PC-3 (cell line): Measurements from ENCODE around the gene TUFT1. TPM values are rescaled to one million over a fixed set of nuclear protein-coding genes. Genes with fewer than 3 reads are reported as not detected.

Experiments
- ATAC-seq: fragments of 200-7000 bp; cut with Tn5 transposase; 2 replicates; pipeline ENCODE4 v1.9.1; 2020; ENCODE audit warnings: mild to moderate bottlenecking, moderate library complexity
- BruUV-seq: library from RNA; stranded (reverse); fragments of 400-500 nt; replicated peaks from 2 replicates; lab custom pipeline; 2021; lab: Mats Ljungman, UMichigan
- CTCF ChIA-PET: fragments of 300-600 bp; sonication (Branson Sonifier 250); formaldehyde crosslinking; loops from one replicate; lab custom pipeline; 2022; ENCODE audit warnings: antibody characterized with exemption; lab: Charles Lee
- POLR2A ChIA-PET: fragments of 300-600 bp; sonication (Branson Sonifier 250); formaldehyde crosslinking; loops from one replicate; lab custom pipeline; 2022; ENCODE audit warnings: antibody characterized with exemption; ENCODE audit not compliant: unreplicated experiment; lab: Charles Lee
- DNase-seq: peaks from one replicate; pipeline ENCODE4 v3.0.0-alpha.2; 2015
- H2AFZ ChIP-seq: fragments of 300-600 bp; sonication (generic); 2 replicates; pipeline ENCODE4 v1.6.0; 2016; ENCODE audit warnings: antibody characterized with exemption, low read length
- H3F3A ChIP-seq: fragments of 300-600 bp; sonication (generic); one replicate; pipeline ENCODE4 v1.6.0; 2017; ENCODE audit warnings: antibody characterized with exemption, low read length, control low read depth, mild to moderate bottlenecking; ENCODE audit not compliant: unreplicated experiment
- H3K27ac ChIP-seq: fragments of 300-600 bp; sonication (generic); 2 replicates; pipeline ENCODE4 v1.5.1; 2016; ENCODE audit warnings: mild to moderate bottlenecking, low read length
- H3K27me3 ChIP-seq: fragments of 300-600 bp; sonication (generic); 2 replicates; pipeline ENCODE4 v1.6.1; 2016; ENCODE audit warnings: low read length, mixed read lengths
- H3K36me3 ChIP-seq: fragments of 300-600 bp; sonication (generic); 2 replicates; pipeline ENCODE4 v1.6.1; 2016; ENCODE audit warnings: low read depth, mixed run types, low read length, mixed read lengths
- H3K4me1 ChIP-seq: fragments of 300-600 bp; sonication (generic); 2 replicates; pipeline ENCODE4 v1.5.1; 2016; ENCODE audit warnings: low read length; ENCODE audit not compliant: insufficient read depth
- H3K4me2 ChIP-seq: fragments of 300-600 bp; sonication (generic); 2 replicates; pipeline ENCODE4 v1.6.0; 2016; ENCODE audit warnings: low read length
- H3K4me3 ChIP-seq: fragments of 300-600 bp; sonication (generic); 2 replicates; pipeline ENCODE4 v1.5.1; 2016; ENCODE audit warnings: mild to moderate bottlenecking, low read length, mixed read lengths
- H3K79me2 ChIP-seq: fragments of 300-600 bp; sonication (generic); 2 replicates; pipeline ENCODE4 v1.6.1; 2017; ENCODE audit warnings: low read length, mixed read lengths
- H3K9ac ChIP-seq: fragments of 300-600 bp; sonication (generic); 2 replicates; pipeline ENCODE4 v1.6.0; 2016; ENCODE audit warnings: mild to moderate bottlenecking, low read length
- H3K9me2 ChIP-seq: fragments of 300-600 bp; sonication (generic); replicated peaks from 2 replicates; pipeline ENCODE4 v1.6.1; 2016; ENCODE audit warnings: mixed run types, low read length, mixed read lengths
- H3K9me3 ChIP-seq: fragments of 300-600 bp; sonication (generic); 2 replicates; pipeline ENCODE4 v1.6.1; 2016; ENCODE audit warnings: low read length, mixed read lengths
- H4K20me1 ChIP-seq: fragments of 300-600 bp; sonication (generic); 2 replicates; pipeline ENCODE4 v1.6.1; 2016; ENCODE audit warnings: low read length, mixed read lengths
- EZH2 ChIP-seq: fragments of 300-600 bp; sonication (generic); IDR thresholded peaks from one replicate; pipeline ENCODE4 v1.6.1; 2017; ENCODE audit warnings: antibody characterized with exemption, mild to moderate bottlenecking, low read length; ENCODE audit not compliant: unreplicated experiment
- EZH2phosphoT487 ChIP-seq: fragments of 300-600 bp; sonication (generic); IDR thresholded peaks from 2 replicates; pipeline ENCODE4 v1.6.1; 2018; ENCODE audit warnings: mild to moderate bottlenecking, antibody characterized with exemption, low read length, borderline replicate concordance
- intact Hi-C: fragments of 100-400 bp; cut with micrococcal nuclease; formaldehyde crosslinking; loops from 2 replicates; pipeline ENCODE4 v1.9.0; 2023
- total RNA-seq: library from RNA; depleted of rRNA; stranded (reverse); fragments of >200 nt; gene quantifications from 2 replicates; pipeline ENCODE4 v1.2.3, GENCODE V29; 2014
- TF ChIP-seq, protein P1 (sequence below): fragments of 300-600 bp; sonication (generic); conservative IDR thresholded peaks from 2 replicates; pipeline ENCODE4 v1.5.1; 2017; ENCODE audit warnings: antibody characterized with exemption, low read depth, mild to moderate bottlenecking, low read length

TUFT1 gene
- total RNA-seq, 1 experiment from 2014 or later: 33.9 TPM

DNA sequence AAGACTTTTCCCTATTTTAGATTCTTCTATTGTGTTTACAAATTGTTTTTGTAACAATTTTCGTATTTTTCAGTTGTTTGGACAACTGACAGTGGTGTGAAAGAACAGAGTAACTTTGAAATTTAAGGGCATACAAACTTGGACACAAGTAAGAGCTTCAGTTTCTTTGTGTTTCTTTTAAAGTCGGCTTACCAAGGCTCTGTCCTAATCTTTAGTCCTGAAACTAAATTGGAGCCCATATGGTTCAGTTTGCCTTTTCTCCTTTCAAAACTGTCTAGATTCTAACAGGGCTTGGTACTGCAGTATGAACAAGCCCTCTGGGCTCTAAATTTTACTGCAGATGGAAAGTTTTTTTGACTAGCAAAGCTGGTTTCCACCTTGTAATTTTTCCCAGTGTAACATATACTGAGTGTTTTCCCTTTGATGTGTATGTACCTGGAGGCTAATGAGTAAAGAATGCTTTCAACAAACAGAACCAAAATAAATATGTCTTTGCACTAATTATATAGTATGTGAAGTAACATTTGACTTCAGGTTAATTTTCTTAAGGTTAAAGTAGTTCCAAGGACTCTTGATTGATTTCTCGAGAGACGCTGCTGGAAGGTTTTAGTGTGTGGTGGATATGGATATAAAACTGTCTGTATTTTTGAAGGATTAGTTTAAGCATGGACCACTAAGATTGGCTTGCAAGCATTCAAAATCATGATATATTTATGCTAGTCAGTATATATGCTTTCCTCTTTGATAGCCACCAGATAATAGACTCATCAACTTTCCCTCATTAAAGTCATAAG is 75.8 kb downstream of the TUFT1 start:
- TF ChIP-seq EZH2phosphoT487 (no peak), EZH2 (no peak)
- TF ChIP-seq, protein P1, sequence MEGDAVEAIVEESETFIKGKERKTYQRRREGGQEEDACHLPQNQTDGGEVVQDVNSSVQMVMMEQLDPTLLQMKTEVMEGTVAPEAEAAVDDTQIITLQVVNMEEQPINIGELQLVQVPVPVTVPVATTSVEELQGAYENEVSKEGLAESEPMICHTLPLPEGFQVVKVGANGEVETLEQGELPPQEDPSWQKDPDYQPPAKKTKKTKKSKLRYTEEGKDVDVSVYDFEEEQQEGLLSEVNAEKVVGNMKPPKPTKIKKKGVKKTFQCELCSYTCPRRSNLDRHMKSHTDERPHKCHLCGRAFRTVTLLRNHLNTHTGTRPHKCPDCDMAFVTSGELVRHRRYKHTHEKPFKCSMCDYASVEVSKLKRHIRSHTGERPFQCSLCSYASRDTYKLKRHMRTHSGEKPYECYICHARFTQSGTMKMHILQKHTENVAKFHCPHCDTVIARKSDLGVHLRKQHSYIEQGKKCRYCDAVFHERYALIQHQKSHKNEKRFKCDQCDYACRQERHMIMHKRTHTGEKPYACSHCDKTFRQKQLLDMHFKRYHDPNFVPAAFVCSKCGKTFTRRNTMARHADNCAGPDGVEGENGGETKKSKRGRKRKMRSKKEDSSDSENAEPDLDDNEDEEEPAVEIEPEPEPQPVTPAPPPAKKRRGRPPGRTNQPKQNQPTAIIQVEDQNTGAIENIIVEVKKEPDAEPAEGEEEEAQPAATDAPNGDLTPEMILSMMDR: no peak
- Histone ChIP-seq H3K4me2 (peak overlapping the region; percentile 59), H3K27me3 (no peaks in the 10 kb centered on the region), H2AFZ (no peak overlapping the region), H3F3A (peaks cover 9% of the 10 kb centered on the region), H3K9ac (no peak overlapping the region), H3K9me2 (no peaks in the 10 kb centered on the region), H3K79me2 (peaks cover 82% of the 10 kb centered on the region), H3K27ac (peak overlapping the region; percentile 24), H3K4me1 (peaks cover 64% of the 10 kb centered on the region), H3K36me3 (no peaks in the 10 kb centered on the region), H3K9me3 (no peaks in the 10 kb centered on the region), H3K4me3 (peak overlapping the region; percentile 31; the same call in 1 of the 2 replicates), H4K20me1 (peaks cover 3% of the 10 kb centered on the region; the same call in 1 of the 2 replicates)
- intact Hi-C loops: loop anchor here (1.0 to 10.0 kb wide), 3 partner anchors 64 to 379 kb away; partner anchors contain the start of genes C2CD4D, RORC and S100A10
- CTCF ChIA-PET: interaction anchor here (0.7 kb wide), 1 partner anchor 1722 kb away, joined by 5 read pairs; no protein-coding TSS in a partner anchor
- POLR2A ChIA-PET: interaction anchor here (0.8 kb wide), 1 partner anchor 102 kb away, joined by 8 read pairs; no protein-coding TSS in a partner anchor
- DNase-seq: peak; percentile 39
- ATAC-seq: no peak
- BruUV-seq: no TSS peak

DNA sequence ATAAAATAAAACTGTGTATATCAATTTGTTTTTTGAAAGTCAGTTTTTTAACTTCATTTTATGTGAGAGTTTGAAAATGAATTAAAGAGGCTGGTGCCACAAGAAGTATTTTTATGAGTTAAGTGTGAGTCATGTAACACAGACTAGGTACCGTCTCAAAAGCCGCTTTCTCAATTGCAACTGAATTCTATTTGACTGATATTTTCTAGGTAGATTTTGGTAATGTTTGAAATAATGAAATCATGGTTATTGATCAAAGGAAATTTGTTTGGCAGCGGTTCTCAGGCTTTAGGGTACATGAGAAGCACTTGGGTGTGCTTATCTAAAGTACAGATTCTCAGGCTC is 76.4 kb downstream of the TUFT1 start:
- Histone ChIP-seq H4K20me1 (peaks cover 3% of the 10 kb centered on the region; the same call in 1 of the 2 replicates), H3K4me1 (peaks cover 58% of the 10 kb centered on the region), H3K9ac (no peak overlapping the region)

More for the DNA sequence above, 76.4 kb downstream of the TUFT1 start:
- no peaks in the 10 kb centered on the region for H3K27me3 ChIP-seq
- intact Hi-C loops: loop anchor here (1.0 to 10.0 kb wide), 3 partner anchors 64 to 378 kb away; partner anchors contain the start of genes C2CD4D, RORC and S100A10
- peaks cover 9% of the 10 kb centered on the region for H3F3A ChIP-seq
- ChIA-PET POLR2A (interaction anchor here (0.8 kb wide), 1 partner anchor 102 kb away, joined by 8 read pairs; no protein-coding TSS in a partner anchor), CTCF (no interaction called here)
- H3K4me3 ChIP-seq: peak overlapping the region; percentile 47; the same call in 1 of the 2 replicates
- no peak overlapping the region for H2AFZ ChIP-seq
- no peaks in the 10 kb centered on the region for H3K9me2 ChIP-seq
- H3K36me3 ChIP-seq: no peaks in the 10 kb centered on the region
- H3K79me2 ChIP-seq: peaks cover 88% of the 10 kb centered on the region
- peak overlapping the region; percentile 24 for H3K27ac ChIP-seq
- BruUV-seq: no TSS peak
- no peaks in the 10 kb centered on the region for H3K9me3 ChIP-seq
- TF ChIP-seq, protein P1: no peak
- no peak for TF ChIP-seq EZH2phosphoT487
- TF ChIP-seq EZH2: no peak
- DNase-seq: peak; percentile 73
- ATAC-seq: peak; percentile 29
- H3K4me2 ChIP-seq: peak overlapping the region; percentile 59
